ENCODE data around the gene SIRPG. TPM values are rescaled to one million over a fixed set of nuclear protein-coding genes. Genes with fewer than 3 reads are reported as not detected.

The SIRPG gene
- total RNA-seq, 1 donor from 2014 or later = not detected

GRCh38 chr20:1660246-1660645 is 2.7 kb upstream of the SIRPG start:
- H3K9ac ChIP-seq = no peak overlapping the region
- no peaks in the 10 kb centered on the region for H3K36me3 ChIP-seq
- H3F3A ChIP-seq (ENCODE audit: low read depth) = no peaks in the 10 kb centered on the region
- Mint-ChIP-seq H3K27me3 (ENCODE audit: insufficient read depth, low read depth) (no peaks in the 10 kb centered on the region), H3K9me3 (no peaks in the 10 kb centered on the region), H3K27ac (no peak overlapping the region), H3K4me3 (no peak overlapping the region), H3K36me3 (no peaks in the 10 kb centered on the region), H3K4me1 (peaks cover 2% of the 10 kb centered on the region)
- H3K27ac ChIP-seq = no peak overlapping the region
- no peaks in the 10 kb centered on the region for H3K9me3 ChIP-seq (ENCODE audit: low read depth)
- H4K20me1 ChIP-seq (ENCODE audit: low read depth) = no peaks in the 10 kb centered on the region
- no peak for DNase-seq (ENCODE audit: low spot score)
- H3K4me1 ChIP-seq = no peaks in the 10 kb centered on the region
- H3K27me3 ChIP-seq = peaks cover 56% of the 10 kb centered on the region
- no peak overlapping the region for H3K4me3 ChIP-seq
- no peak overlapping the region for H2AFZ ChIP-seq (replicated peaks)
- TF ChIP-seq EZH2phosphoT487 (IDR thresholded peaks at IDR 0.05) = no peak
- no peak for TF ChIP-seq EZH2 (IDR thresholded peaks at IDR 0.05)
- no peak for TF ChIP-seq CTCF (IDR thresholded peaks at IDR 0.05)
- H3K4me2 ChIP-seq = no peak overlapping the region
- no peaks in the 10 kb centered on the region for H3K79me2 ChIP-seq (ENCODE audit: low read depth)

GRCh38 chr20:1656844-1657243 is 735 bp downstream of the SIRPG start:
- Histone ChIP-seq H3K27ac (no peak overlapping the region), H2AFZ (replicated peaks) (no peak overlapping the region), H3K9me3 (ENCODE audit: low read depth) (no peaks in the 10 kb centered on the region), H3K4me1 (no peaks in the 10 kb centered on the region), H3K36me3 (no peaks in the 10 kb centered on the region), H3K4me3 (no peak overlapping the region), H3K79me2 (ENCODE audit: low read depth) (no peaks in the 10 kb centered on the region), H3K9ac (no peak overlapping the region), H3K4me2 (no peak overlapping the region), H3F3A (ENCODE audit: low read depth) (no peaks in the 10 kb centered on the region), H4K20me1 (ENCODE audit: low read depth) (no peaks in the 10 kb centered on the region), H3K27me3 (peaks cover 59% of the 10 kb centered on the region)
- H3K27ac Mint-ChIP-seq = no peak overlapping the region
- peaks cover 2% of the 10 kb centered on the region for H3K27me3 Mint-ChIP-seq (ENCODE audit: insufficient read depth, low read depth)
- H3K9me3 Mint-ChIP-seq = no peaks in the 10 kb centered on the region
- H3K4me1 Mint-ChIP-seq = no peaks in the 10 kb centered on the region
- no peak for DNase-seq (ENCODE audit: low spot score)
- H3K4me3 Mint-ChIP-seq = no peak overlapping the region
- no peaks in the 10 kb centered on the region for H3K36me3 Mint-ChIP-seq
- TF ChIP-seq EZH2phosphoT487 (IDR thresholded peaks at IDR 0.05) (no peak), CTCF (IDR thresholded peaks at IDR 0.05) (no peak), EZH2 (IDR thresholded peaks at IDR 0.05) (no peak)

- Mint-ChIP-seq H3K4me3 (no peak overlapping the region), H3K4me1 (no peaks in the 10 kb centered on the region), H3K27me3 (ENCODE audit: insufficient read depth, low read depth) (peaks cover 2% of the 10 kb centered on the region), H3K9me3 (no peaks in the 10 kb centered on the region), H3K36me3 (no peaks in the 10 kb centered on the region), H3K27ac (no peak overlapping the region)
- no peak overlapping the region for H3K4me3 ChIP-seq
- H3K27ac ChIP-seq = no peak overlapping the region
- peaks cover 48% of the 10 kb centered on the region for H3K27me3 ChIP-seq
- no peak for TF ChIP-seq CTCF (IDR thresholded peaks at IDR 0.05)
- TF ChIP-seq EZH2phosphoT487 (IDR thresholded peaks at IDR 0.05) = no peak
- TF ChIP-seq EZH2 (IDR thresholded peaks at IDR 0.05) = no peak
- no peaks in the 10 kb centered on the region for H4K20me1 ChIP-seq (ENCODE audit: low read depth)
- no peaks in the 10 kb centered on the region for H3K79me2 ChIP-seq (ENCODE audit: low read depth)
- H3K9ac ChIP-seq = no peak overlapping the region
- H2AFZ ChIP-seq (replicated peaks) = no peak overlapping the region
- DNase-seq (ENCODE audit: low spot score) = no peak
- H3K4me2 ChIP-seq = no peak overlapping the region
- no peaks in the 10 kb centered on the region for H3K4me1 ChIP-seq
- no peaks in the 10 kb centered on the region for H3F3A ChIP-seq (ENCODE audit: low read depth)
- no peaks in the 10 kb centered on the region for H3K9me3 ChIP-seq (ENCODE audit: low read depth)
- H3K36me3 ChIP-seq = no peaks in the 10 kb centered on the region
These were observed 2.6 kb downstream of the SIRPG start for GRCh38 chr20:1654996-1655395.
